ENCODE measurements around the gene SYNPO.

SYNPO gene

GRCh38 chr5:150614661-150615060 is 25.8 kb upstream of the SYNPO start:
- H3K27ac ChIP-seq (ENCODE audit: low read depth, low read length) = no peak overlapping the region
- no peak overlapping the region for H4K8ac ChIP-seq (ENCODE audit: low read depth, low read length)
- H3K9ac ChIP-seq (ENCODE audit: low read length) = no peak overlapping the region
- H3K4me1 ChIP-seq (ENCODE audit: control insufficient read depth in 1 of 2, insufficient read depth in 2 of 2, low read length in 2 of 2) = peaks cover 0 to 2% of the 10 kb centered on the region in 2 experiments
- H3K27me3 ChIP-seq (ENCODE audit: insufficient read depth, low read length) = no peaks in the 10 kb centered on the region
- H3K4me3 ChIP-seq (ENCODE audit: low read depth, low read length) = no peak overlapping the region
- H3K9me3 ChIP-seq (ENCODE audit: insufficient read depth, low read depth, low read length) = no peaks in the 10 kb centered on the region
- DNase-seq = no peak
- H4K91ac ChIP-seq (ENCODE audit: low read depth, low read length) = no peak overlapping the region
- no peaks in the 10 kb centered on the region for H3K36me3 ChIP-seq (ENCODE audit: control insufficient read depth in 1 of 2, insufficient read depth in 2 of 2, low read length in 2 of 2)
- H3K79me2 ChIP-seq (ENCODE audit: control insufficient read depth, insufficient read depth, low read length, poor library complexity) = peaks cover 2% of the 10 kb centered on the region
- H3K4ac ChIP-seq (ENCODE audit: low read depth, low read length) = no peak overlapping the region
- no peak overlapping the region for H3K23ac ChIP-seq (ENCODE audit: low read length)
- H3K79me1 ChIP-seq (ENCODE audit: low read length) = no peaks in the 10 kb centered on the region
- no peak overlapping the region for H2BK120ac ChIP-seq (ENCODE audit: insufficient read depth, low read length, poor library complexity)
- no peak overlapping the region for H2AK5ac ChIP-seq (ENCODE audit: low read length)
- no peak overlapping the region for H3K4me2 ChIP-seq (ENCODE audit: low read length)
- no peak overlapping the region for H3K18ac ChIP-seq (ENCODE audit: low read length)
- H2AFZ ChIP-seq (ENCODE audit: insufficient read depth, low read length, poor library complexity) = no peak overlapping the region
- WGBS (ENCODE audit: extremely low coverage, insufficient coverage, insufficient read length) = no CpG with 5 or more reads among the region's 4 CpGs
- no peak overlapping the region for H2BK5ac ChIP-seq (ENCODE audit: low read depth, low read length, poor library complexity)
- no peak overlapping the region for H2BK12ac ChIP-seq (ENCODE audit: low read length)
- H4K12ac ChIP-seq (ENCODE audit: low read depth, low read length) = no peak overlapping the region
- no peak overlapping the region for H3K14ac ChIP-seq (ENCODE audit: low read length)

GRCh38 chr5:150615141-150615699 is 25.2 kb upstream of the SYNPO start:
- no peak overlapping the region for H3K4me2 ChIP-seq (ENCODE audit: low read length)
- no peaks in the 10 kb centered on the region for H3K27me3 ChIP-seq (ENCODE audit: insufficient read depth, low read length)
- H4K12ac ChIP-seq (ENCODE audit: low read depth, low read length) = no peak overlapping the region
- H3K14ac ChIP-seq (ENCODE audit: low read length) = no peak overlapping the region
- no peak for DNase-seq
- H2AK5ac ChIP-seq (ENCODE audit: low read length) = no peak overlapping the region
- no peak overlapping the region for H3K4me3 ChIP-seq (ENCODE audit: low read depth, low read length)
- H3K79me2 ChIP-seq (ENCODE audit: control insufficient read depth, insufficient read depth, low read length, poor library complexity) = no peaks in the 10 kb centered on the region
- no peaks in the 10 kb centered on the region for H3K9me3 ChIP-seq (ENCODE audit: insufficient read depth, low read depth, low read length)
- H4K8ac ChIP-seq (ENCODE audit: low read depth, low read length) = no peak overlapping the region
- H3K9ac ChIP-seq (ENCODE audit: low read length) = no peak overlapping the region
- H3K4me1 ChIP-seq (ENCODE audit: control insufficient read depth in 1 of 2, insufficient read depth in 2 of 2, low read length in 2 of 2) = no peaks in the 10 kb centered on the region
- no peaks in the 10 kb centered on the region for H3K79me1 ChIP-seq (ENCODE audit: low read length)
- no peak overlapping the region for H3K27ac ChIP-seq (ENCODE audit: low read depth, low read length)
- H3K4ac ChIP-seq (ENCODE audit: low read depth, low read length) = no peak overlapping the region
- H2BK120ac ChIP-seq (ENCODE audit: insufficient read depth, low read length, poor library complexity) = no peak overlapping the region
- H4K91ac ChIP-seq (ENCODE audit: low read depth, low read length) = no peak overlapping the region
- H3K18ac ChIP-seq (ENCODE audit: low read length) = no peak overlapping the region
- no peak overlapping the region for H2AFZ ChIP-seq (ENCODE audit: insufficient read depth, low read length, poor library complexity)
- no CpG with 5 or more reads among the region's 17 CpGs for WGBS (ENCODE audit: extremely low coverage, insufficient coverage, insufficient read length)
- no peak overlapping the region for H2BK12ac ChIP-seq (ENCODE audit: low read length)
- no peaks in the 10 kb centered on the region for H3K36me3 ChIP-seq (ENCODE audit: control insufficient read depth in 1 of 2, insufficient read depth in 2 of 2, low read length in 2 of 2)
- no peak overlapping the region for H3K23ac ChIP-seq (ENCODE audit: low read length)
- H2BK5ac ChIP-seq (ENCODE audit: low read depth, low read length, poor library complexity) = no peak overlapping the region

DNA sequence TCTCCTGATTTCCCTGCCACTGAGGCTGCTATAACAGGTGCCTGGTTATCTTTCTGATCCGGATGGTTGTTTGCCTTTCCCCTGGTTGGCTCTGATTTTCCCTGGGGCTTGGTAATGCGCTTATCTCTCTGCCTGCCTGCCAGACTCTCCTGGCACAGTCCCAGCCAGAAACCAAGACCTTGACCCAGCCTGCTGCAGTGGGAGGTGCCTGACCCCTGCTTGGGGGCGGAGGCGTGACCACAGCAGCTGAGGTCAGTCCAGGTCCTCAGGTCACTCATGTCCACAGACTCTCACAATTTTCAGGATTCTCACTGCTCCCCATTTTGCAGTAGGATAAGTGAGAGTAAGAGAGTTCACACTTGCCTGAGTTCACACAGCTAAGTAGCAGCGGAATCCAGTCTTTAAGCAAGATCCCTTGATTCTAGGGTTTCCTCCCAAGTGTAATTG is 24.4 kb upstream of the SYNPO start:
- no peak overlapping the region for H3K23ac ChIP-seq (ENCODE audit: low read length)
- H3K36me3 ChIP-seq (ENCODE audit: control insufficient read depth in 1 of 2, insufficient read depth in 2 of 2, low read length in 2 of 2) = no peaks in the 10 kb centered on the region
- H3K79me2 ChIP-seq (ENCODE audit: control insufficient read depth, insufficient read depth, low read length, poor library complexity) = no peaks in the 10 kb centered on the region
- H2BK120ac ChIP-seq (ENCODE audit: insufficient read depth, low read length, poor library complexity) = no peak overlapping the region
- H2AK5ac ChIP-seq (ENCODE audit: low read length) = no peak overlapping the region
- no peak overlapping the region for H4K12ac ChIP-seq (ENCODE audit: low read depth, low read length)
- no peak overlapping the region for H4K91ac ChIP-seq (ENCODE audit: low read depth, low read length)
- no peak overlapping the region for H3K4me3 ChIP-seq (ENCODE audit: low read depth, low read length)
- no peaks in the 10 kb centered on the region for H3K27me3 ChIP-seq (ENCODE audit: insufficient read depth, low read length)
- H3K79me1 ChIP-seq (ENCODE audit: low read length) = no peaks in the 10 kb centered on the region
- WGBS (ENCODE audit: extremely low coverage, insufficient coverage, insufficient read length) = no CpG with 5 or more reads among the region's 5 CpGs
- no peak overlapping the region for H3K4me2 ChIP-seq (ENCODE audit: low read length)
- no peaks in the 10 kb centered on the region for H3K9me3 ChIP-seq (ENCODE audit: insufficient read depth, low read depth, low read length)
- no peak overlapping the region for H3K27ac ChIP-seq (ENCODE audit: low read depth, low read length)
- H3K18ac ChIP-seq (ENCODE audit: low read length) = no peak overlapping the region
- no peak overlapping the region for H3K9ac ChIP-seq (ENCODE audit: low read length)
- H3K4ac ChIP-seq (ENCODE audit: low read depth, low read length) = no peak overlapping the region
- no peak overlapping the region for H4K8ac ChIP-seq (ENCODE audit: low read depth, low read length)
- no peak overlapping the region for H3K14ac ChIP-seq (ENCODE audit: low read length)
- no peak overlapping the region for H2BK5ac ChIP-seq (ENCODE audit: low read depth, low read length, poor library complexity)
- no peak overlapping the region for H2AFZ ChIP-seq (ENCODE audit: insufficient read depth, low read length, poor library complexity)
- H3K4me1 ChIP-seq (ENCODE audit: control insufficient read depth in 1 of 2, insufficient read depth in 2 of 2, low read length in 2 of 2) = no peaks in the 10 kb centered on the region
- DNase-seq = no peak
- H2BK12ac ChIP-seq (ENCODE audit: low read length) = no peak overlapping the region

DNA sequence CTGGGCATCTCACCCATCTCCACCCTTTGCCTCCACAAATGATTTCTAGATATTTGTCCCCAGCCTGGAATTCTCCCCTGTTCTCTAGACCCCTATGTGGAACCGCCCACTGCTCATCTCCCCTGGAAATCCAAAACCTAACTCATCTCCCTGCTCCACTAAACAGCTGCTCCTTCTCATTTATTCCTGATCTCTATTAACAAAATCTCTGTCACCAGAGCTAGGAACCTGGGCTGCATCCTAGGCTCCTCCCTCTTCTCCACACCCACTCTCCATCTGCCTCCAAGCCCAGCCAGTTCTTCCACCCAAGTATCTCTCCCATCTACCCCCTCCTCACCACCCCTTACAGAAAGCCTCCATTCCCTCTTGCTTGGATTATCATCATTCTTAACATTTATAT is 24.0 kb upstream of the SYNPO start:
- H4K8ac ChIP-seq (ENCODE audit: low read depth, low read length) = no peak overlapping the region
- H3K27ac ChIP-seq (ENCODE audit: low read depth, low read length) = no peak overlapping the region
- H2AK5ac ChIP-seq (ENCODE audit: low read length) = no peak overlapping the region
- H2BK120ac ChIP-seq (ENCODE audit: insufficient read depth, low read length, poor library complexity) = no peak overlapping the region
- no peak overlapping the region for H3K14ac ChIP-seq (ENCODE audit: low read length)
- H2BK12ac ChIP-seq (ENCODE audit: low read length) = no peak overlapping the region
- no peak overlapping the region for H3K9ac ChIP-seq (ENCODE audit: low read length)
- H3K4ac ChIP-seq (ENCODE audit: low read depth, low read length) = no peak overlapping the region
- no peak overlapping the region for H3K4me3 ChIP-seq (ENCODE audit: low read depth, low read length)
- no peak overlapping the region for H2BK5ac ChIP-seq (ENCODE audit: low read depth, low read length, poor library complexity)
- DNase-seq = no peak
- no CpG with 5 or more reads among the region's 1 CpG for WGBS (ENCODE audit: extremely low coverage, insufficient coverage, insufficient read length)
- no peak overlapping the region for H3K18ac ChIP-seq (ENCODE audit: low read length)
- H3K23ac ChIP-seq (ENCODE audit: low read length) = no peak overlapping the region
- no peak overlapping the region for H4K12ac ChIP-seq (ENCODE audit: low read depth, low read length)
- no peaks in the 10 kb centered on the region for H3K36me3 ChIP-seq (ENCODE audit: control insufficient read depth in 1 of 2, insufficient read depth in 2 of 2, low read length in 2 of 2)
- no peaks in the 10 kb centered on the region for H3K79me1 ChIP-seq (ENCODE audit: low read length)
- no peak overlapping the region for H2AFZ ChIP-seq (ENCODE audit: insufficient read depth, low read length, poor library complexity)
- H3K27me3 ChIP-seq (ENCODE audit: insufficient read depth, low read length) = no peaks in the 10 kb centered on the region
- no peak overlapping the region for H4K91ac ChIP-seq (ENCODE audit: low read depth, low read length)
- no peak overlapping the region for H3K4me2 ChIP-seq (ENCODE audit: low read length)
- no peaks in the 10 kb centered on the region for H3K9me3 ChIP-seq (ENCODE audit: insufficient read depth, low read depth, low read length)
- no peaks in the 10 kb centered on the region for H3K79me2 ChIP-seq (ENCODE audit: control insufficient read depth, insufficient read depth, low read length, poor library complexity)
- no peaks in the 10 kb centered on the region for H3K4me1 ChIP-seq (ENCODE audit: control insufficient read depth in 1 of 2, insufficient read depth in 2 of 2, low read length in 2 of 2)

Measured in trophoblast cell (in vitro differentiated cells and primary cell).